ENCODE measurements around the gene TRPM8.

DNA sequence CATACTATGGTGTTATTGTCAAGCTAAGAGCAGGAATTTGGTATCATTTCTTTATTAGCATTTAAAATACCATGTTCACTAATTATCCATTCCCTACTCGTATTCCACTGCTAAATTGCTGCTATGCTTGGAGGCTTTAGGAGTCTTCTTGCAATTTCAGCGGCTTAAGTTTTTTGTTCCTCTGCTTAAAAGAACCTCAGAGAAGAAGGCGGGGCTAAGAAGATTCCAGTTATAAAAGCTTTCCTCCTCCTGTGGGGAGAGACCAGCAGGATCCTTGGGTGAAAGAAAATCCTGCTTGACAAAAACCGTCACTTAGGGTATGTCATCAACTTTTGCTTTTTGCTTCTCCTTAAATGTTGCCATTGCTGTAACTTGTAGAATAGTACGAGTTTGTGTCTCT lies at the start of gene TRPM8:
- TF ChIP-seq, protein P1, sequence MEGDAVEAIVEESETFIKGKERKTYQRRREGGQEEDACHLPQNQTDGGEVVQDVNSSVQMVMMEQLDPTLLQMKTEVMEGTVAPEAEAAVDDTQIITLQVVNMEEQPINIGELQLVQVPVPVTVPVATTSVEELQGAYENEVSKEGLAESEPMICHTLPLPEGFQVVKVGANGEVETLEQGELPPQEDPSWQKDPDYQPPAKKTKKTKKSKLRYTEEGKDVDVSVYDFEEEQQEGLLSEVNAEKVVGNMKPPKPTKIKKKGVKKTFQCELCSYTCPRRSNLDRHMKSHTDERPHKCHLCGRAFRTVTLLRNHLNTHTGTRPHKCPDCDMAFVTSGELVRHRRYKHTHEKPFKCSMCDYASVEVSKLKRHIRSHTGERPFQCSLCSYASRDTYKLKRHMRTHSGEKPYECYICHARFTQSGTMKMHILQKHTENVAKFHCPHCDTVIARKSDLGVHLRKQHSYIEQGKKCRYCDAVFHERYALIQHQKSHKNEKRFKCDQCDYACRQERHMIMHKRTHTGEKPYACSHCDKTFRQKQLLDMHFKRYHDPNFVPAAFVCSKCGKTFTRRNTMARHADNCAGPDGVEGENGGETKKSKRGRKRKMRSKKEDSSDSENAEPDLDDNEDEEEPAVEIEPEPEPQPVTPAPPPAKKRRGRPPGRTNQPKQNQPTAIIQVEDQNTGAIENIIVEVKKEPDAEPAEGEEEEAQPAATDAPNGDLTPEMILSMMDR (IDR thresholded peaks at IDR 0.05): no peak
- TF ChIP-seq POLR2AphosphoS5 (IDR thresholded peaks at IDR 0.05): peak; percentile 40

All from prostate gland (tissue), 2 donors.